Measurements from ENCODE around the gene PCNP.
"Not testable (repeated sequence)": the region's sequence is repeated elsewhere in the genome, so short reads cannot be mapped to it uniquely, and the experiment has no call there.

PCNP gene, protein sequence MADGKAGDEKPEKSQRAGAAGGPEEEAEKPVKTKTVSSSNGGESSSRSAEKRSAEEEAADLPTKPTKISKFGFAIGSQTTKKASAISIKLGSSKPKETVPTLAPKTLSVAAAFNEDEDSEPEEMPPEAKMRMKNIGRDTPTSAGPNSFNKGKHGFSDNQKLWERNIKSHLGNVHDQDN

DNA sequence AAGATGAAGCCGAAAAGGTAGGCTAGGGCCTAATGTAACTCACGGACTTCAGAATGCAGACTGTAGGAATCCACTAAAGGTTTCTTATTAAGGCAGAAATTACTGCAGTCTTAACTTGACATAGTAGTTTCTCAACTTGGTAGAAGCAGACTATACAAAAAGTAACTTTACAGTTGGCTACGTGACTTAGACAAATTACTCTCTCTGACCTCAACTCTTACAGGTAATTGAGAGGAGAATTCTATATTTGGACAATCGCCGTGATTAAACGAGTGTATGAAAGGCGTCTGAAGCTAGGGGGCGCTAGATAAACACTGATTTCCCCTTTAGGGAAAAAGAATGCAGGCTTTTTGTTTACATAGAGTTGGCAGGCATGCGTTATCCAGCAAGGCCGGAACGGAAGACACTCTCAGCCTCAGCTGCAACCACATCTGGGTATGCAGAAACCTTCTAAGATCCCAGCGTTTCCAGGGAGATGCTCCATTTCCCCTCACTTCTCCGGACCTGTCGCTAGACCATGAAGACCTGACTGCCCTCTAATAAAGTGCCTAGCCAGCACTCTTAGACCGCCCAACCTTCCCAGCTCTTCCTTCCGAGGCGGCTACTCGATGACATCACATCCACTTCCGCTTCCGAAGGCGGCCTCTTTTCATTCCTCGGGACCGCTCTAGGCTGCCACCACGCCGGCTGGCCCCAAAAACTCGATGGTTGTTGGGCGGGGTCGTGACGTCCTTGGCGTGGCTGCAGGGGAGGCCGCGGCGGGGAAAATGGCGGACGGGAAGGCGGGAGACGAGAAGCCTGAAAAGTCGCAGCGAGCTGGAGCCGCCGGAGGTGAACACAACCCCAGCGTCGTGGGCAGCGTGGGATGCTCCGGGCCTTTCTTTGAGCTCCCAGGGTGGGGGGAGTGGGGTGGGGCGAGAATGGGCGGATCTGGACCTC lies at the start of gene PCNP:
PCNP (plus strand) TSS at position 732 of the 939 bp plus-strand sequence; CDS start at position 768, 36 bp downstream.
- peak; percentile 98 for DNase-seq (ENCODE audit: low read depth)

DNA sequence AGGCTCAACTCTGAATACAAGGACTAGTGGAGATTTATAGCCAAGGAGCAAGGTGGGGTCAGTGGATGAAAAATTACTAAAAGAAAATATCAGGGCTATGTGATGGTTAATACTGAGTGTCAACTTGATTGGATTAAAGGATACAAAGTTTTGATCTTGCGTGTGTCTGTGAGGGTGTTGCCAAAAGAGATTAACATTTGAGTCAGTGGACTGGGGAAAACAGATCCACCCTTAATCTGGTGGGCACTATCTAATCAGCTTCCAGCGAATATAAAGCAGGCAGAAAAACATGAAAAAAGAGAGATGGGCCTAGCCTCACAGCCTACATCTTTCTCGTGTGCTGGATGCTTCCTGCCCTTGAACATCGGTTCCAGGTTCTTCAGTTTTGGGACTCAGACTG lies 46.5 kb upstream of the PCNP start:
- DNase-seq (ENCODE audit: low read depth), result no peak

DNA sequence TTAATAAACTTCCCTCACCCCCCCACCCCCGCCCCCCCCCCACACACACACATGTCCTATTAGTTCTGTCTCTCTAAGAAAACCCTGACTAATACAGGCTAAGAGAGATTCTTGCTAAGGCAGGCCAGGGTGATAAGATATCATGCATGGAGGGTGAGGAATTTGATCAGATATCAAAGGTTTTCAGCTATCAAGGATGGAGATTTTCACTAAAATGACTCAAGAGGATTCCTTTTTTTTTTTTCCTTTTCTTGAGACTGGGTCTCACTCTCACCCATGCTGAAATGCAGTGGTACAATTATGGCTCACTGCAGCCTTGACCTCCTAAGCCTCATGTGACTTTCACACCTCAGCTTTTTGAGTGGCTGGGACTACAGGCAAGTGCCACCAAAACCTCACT lies 46.1 kb upstream of the PCNP start:
- DNase-seq (ENCODE audit: low read depth), result no peak

DNA sequence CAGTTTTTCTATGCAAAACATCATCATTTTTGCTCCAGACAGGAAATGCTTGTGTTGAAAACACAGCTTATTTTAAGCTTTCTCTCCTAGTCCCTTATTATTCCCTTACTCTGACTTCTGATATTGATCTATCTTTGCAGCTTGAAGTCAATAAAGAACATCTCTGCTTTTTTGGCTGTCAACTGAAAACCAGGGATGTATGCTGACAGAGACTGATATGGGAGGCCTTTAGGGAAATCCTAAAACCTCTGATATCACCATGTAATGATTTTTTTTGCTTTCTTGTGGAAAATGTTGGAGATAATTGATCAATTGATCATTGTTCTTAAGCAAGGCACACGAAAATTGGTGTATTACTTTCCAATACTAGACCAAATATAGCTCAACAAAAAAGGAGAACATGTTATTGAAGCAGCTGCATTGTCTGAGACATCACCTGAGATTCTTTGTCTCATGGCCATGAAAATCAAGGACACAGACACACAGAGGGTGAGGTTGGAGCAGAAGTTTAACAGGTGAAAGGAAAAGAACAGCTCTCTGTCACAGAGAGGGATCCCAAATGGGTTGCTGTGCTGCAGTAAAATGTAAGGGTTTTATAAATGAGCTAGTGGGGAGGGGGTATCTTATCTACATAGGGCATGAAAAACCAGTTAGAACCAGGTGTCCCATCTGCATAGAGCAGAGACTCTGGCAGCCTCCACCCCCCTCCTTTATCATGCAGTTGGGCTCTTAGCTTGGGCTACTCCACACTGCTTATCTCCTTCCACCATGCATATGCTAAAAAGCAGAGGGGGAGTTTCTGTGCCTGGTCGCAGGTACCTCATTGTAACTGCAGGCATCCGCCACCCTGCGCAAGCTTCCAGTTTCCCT lies 43.9 kb upstream of the PCNP start:
- DNase-seq (ENCODE audit: low read depth), result no peak

DNA sequence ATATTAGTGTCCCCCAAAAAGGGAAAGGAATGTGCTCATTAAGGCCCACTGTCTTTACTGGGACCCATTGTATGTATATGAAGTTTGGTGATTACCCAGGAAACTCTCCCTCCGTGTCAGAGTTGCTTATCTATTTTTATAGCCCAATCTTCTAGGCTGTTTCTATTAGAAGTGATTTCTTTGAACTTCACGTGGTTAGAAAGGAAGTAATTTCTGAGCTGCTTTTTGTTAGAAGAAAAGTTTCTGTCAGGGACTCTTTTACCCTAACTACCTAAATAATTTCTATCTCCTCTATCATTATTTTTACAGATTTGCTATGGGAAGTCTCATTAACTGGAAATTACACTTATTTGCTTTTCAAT lies 43.3 kb upstream of the PCNP start:
- no peak for DNase-seq (ENCODE audit: low read depth)

DNA sequence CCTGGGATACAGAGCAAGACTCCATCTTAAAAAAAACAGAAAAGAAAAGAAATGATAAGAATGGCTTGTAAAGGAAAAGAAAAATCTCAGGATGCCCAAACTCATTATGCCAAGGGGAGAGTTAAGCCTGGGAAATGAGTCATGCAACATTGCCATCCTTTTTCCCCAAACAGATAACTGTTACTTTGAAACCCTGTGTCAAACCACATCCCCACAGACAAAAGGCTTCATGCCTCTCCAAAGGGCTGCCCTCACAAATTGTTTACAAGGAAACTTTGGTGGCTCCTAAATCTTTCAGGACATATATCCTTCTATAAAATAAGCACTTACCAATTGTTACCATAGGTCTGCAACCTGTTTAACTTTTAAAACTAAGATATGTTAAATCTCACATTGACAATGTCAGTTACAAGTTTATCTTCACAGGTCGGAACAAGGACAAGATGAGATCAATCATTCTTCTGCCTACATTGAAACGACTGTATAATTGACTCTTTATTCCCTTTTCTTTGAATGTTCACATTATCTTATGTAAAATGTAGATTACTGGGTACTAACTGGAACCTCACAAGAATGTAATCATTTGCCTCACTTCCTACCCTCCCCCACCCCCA lies 42.4 kb upstream of the PCNP start:
- no peak for DNase-seq (ENCODE audit: low read depth)

DNA sequence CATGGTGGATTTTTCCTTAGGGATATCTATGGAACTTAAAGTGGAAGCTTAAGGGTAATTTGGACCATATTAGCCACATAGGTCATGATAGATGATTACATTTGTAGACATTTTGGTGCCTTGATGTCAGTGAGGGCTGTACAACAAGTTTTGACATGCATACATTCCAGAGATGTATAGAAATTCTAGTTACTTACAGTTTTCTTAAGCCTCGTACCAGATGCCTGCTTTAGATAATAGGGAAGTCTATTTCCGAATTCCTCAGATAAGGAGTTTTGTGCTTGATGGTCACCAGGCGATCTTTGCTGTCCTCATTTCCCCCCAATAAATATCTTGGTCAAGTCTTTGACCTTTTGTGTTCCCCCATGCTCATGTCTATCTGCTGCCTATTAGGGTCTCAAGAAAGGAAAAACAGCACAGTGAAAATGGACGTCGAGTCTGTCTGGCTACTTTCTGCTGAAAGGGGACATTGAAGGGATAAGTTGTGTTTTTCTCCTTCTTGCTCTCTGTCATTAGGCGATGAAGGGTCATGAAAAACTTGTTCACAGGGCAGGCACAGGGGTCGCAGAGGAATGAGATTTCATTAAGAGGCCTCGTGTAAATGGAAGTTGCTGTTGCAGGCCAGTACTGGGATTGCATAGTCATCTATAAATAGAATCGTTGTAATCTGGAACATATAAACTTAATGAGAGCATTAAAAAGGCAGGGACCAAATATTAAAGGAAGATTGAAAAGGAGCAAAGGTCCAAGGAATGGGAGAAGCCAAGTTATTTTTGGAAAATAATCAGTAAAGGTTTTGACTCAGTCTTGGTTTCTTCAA lies 41.0 kb upstream of the PCNP start:
- no peak for DNase-seq (ENCODE audit: low read depth)

DNA sequence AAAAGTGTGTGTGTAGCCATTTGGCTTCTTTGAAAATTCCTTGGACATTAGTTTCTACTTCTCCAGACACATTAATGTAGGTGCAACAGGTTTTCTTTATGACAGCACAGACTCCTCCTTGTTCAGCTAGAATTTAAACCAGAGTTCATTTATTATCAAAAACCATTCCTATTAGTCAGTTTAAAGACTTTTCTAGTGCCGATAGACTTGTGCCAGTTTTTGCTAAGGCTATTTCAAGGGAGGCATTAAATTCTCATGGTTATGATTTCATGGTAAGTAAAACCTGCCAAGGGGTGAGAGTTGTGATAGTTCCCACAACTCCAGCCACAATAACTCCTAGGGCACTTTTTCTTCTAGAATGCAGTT lies 40.4 kb upstream of the PCNP start:
- no peak for DNase-seq (ENCODE audit: low read depth)

DNA sequence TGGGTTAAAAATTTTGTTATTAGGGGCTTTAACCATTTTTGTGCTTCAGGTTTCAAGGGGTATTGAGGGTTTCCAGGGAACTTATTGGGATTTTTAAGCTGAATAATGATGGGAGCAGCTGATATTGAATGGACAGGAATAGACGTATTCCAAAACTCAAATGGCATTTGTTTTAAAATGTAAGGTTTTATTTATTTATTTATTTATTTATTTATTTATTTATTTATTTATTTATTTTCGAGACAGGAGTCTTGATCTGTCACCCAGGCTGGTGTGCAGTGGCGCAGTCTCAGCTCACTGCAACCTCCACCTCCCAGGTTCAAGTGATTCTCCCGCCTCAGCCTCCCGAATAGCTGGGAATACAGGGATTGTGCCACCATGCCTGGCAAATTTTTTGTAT lies 38.8 kb upstream of the PCNP start:
- DNase-seq (ENCODE audit: low read depth), result no peak

DNA sequence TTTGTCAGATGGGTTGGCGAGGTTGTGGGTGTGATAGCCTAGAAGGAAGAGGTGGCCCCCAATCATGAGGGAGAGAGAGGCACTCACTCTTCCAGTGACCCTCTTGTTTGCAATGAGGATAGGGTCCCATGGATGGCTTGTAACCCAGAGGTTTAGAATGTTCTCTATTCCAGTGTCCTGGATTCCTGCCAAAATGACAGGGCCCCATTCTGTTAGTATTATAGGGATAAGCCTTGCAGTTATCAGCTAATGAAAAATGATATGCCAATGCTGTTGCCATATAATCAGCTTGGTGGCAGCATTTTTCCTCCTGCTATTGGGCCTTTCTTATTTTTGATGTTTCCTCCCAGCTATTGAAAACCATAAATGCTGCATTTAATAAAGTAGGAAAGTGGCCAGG lies 37.7 kb upstream of the PCNP start:
- DNase-seq (ENCODE audit: low read depth), result no peak

DNA sequence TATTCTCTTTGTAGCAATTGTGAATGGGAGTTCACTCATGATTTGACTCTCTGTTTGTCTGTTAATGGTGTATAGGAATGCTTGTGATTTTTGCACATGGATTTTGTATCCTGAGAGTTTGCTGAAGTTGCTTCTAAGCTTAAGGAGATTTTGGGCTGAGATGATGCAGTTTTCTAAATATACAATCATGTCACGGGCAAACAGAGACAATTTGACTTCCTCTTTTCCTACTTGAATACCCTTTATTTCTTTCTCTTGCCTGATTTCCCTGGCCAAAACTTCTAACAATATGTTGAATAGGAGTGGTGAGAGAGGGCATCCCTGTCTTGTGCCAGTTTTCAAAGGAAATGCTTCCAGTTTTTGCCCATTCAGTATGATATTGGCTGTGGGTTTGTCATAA lies 37.0 kb upstream of the PCNP start:
- DNase-seq (ENCODE audit: low read depth), result not testable (repeated sequence)

DNA sequence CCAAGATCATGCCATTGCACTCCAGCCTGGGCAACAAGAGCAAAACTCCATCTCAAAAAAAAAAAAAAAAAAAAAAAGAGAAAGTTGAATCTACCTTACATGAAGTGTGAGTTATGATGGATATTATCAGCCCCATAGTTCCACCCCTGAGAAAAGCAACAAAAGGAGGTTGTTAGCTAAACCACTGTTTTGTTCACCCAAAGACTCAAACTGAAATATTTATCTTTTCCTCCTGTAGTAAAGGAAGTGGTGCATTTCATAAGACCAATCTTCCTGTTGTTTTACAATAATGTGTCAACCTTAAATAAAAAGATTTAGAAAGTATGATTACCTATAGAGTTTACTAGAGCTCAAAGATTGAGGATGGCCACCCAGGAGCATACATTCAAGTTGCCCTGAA lies 31.0 kb upstream of the PCNP start:
- no peak for DNase-seq (ENCODE audit: low read depth)

DNA sequence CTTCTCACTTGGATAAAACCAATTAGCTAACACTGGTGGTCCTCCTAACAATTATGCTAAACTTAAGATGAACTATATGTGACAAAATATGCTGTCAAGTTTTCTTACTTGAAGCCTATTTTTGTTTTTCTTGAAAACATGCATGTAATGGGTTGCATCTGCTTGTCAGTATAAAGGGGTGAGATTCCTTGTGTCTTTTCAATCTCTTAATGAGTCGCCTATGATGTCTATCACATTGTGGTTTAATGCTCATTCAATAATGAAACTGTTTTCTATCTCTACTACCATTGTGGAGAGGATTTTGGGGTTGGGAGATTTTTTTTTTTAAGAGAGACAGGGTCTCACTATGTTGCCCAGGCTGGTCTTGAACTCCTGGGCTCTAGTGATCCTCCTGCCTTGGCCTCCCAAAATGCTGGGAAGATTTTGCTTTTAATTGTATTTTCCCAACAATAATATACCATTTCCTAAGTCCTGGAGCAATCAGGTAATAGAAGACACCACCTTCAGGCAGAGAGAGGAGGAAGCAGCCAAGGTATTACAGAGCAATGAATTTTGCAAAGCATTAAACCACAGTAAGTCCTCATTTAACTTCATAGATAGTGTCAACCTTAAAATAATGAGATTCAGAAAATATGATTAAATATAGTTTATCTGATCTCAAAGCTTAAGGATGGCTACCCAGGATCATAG lies 29.7 kb upstream of the PCNP start:
- DNase-seq (ENCODE audit: low read depth), result no peak

DNA sequence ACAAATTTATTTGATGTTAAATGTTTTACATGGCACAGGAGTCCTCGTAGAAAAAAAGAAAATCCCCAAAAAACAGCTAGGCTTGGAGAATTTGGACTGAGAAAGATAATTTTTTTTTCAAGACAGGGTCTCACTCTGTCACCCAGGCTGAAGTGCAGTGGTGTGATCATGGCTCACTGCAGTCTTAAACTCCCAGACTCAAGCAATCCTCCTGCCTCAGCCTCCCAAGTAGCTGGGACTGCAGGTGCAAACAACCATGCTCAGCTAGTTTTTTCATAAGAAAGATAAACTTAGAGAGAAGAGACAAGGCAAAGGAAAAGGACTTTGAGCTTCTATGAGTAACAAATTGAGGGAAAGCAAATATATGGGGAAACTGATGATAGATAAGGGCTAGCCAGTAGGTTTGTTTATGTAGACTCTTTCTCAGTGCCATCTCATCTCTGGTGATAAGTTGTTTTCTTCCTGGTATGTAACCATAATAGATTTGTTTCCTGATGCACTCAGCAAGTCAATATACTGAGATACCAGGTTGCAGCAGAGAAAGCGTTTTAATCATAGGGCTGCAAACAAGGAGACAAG lies 25.4 kb upstream of the PCNP start:
- DNase-seq (ENCODE audit: low read depth), result no peak

DNA sequence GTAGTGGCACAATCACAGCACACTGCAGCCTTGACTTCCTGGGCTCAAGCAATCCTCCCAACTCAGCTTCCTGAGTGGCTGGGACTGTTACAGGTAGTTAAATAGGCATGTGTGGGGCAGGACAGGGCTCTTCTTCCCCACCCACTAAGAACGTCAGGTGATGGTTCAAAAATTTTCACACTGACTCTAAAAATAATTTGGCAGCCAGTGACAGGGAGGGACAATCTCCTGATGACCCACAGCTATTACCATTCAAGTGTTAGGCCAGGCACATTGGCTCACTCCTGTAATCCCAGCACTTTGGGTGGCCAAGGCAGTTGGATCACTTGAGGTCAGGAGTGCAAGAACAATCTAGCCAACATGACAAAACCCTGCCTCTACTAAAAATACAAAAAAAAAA lies 24.5 kb upstream of the PCNP start:
- no peak for DNase-seq (ENCODE audit: low read depth)

DNA sequence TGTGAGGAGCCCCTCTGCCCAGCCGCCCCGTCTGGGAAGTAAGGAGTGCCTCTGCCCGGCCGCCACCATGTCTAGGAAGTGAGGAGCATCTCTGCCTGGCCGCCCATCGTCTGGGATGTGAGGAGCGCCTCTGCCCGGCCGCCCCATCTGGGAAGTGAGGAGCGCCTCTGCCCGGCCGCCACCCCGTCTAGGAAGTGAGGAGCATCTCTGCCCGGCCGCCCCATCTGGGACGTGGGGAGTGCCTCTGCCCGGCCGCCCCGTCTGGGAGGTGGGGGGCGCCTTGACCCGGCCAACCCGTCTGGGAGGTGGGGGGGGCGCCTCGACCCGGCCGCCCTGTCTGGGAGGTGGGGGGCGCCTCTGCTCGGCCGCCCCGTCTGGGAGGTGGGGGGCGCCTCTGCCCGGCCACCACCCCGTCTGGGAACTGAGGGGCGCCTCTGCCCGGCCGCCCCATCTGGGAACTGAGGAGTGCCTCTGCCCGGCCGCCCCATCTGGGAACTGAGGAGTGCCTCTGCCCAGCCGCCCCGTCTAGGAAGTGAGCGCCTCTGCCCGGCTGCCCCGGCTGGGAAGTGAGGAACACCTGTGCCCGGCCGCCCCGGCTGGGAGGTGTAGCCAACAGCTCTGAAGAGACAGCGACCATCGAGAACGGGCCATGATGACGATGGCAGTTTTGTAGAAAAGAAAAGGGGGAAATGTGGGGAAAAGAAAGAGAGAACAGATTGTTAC lies 22.5 kb upstream of the PCNP start:
- not testable (repeated sequence) for DNase-seq (ENCODE audit: low read depth)

DNA sequence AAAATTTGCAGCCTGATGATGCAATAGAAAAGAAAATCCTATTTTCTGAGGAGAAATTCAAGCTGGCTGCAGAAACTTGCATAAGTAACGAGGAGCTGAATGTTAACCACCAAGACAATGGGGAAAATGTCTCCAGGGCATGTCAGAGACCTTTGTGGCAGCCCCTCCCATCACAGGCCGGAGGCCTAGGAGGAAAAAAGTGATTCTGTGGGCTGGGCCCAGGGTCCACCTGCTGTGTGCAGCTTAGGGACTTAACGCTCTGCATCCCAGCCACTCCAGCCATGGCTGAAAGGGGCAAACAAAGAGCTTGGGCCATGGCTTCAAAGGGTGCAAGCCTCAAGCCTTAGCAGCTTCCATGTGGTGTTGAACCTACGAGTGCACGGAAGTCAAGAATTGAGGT lies 20.6 kb upstream of the PCNP start:
- DNase-seq (ENCODE audit: low read depth), result not testable (repeated sequence)

DNA sequence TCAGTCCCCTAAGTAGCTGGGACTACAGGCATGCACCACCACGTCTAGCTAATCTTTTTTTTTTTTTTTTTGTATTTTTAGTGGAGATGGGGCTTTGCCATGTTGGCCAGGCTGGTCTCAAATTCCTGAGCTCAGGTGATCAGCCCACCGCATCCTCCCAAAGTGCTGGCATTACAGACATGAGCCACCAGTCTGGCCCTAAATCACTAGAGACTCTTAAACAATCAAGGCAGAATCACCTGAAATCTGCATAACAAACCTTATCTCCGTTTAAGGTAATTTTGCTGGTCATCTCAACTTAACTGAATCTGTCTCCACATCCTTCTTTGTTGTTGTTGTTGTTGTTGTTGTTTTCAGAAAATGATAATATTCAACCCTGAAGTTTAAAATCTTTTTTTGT lies 17.9 kb upstream of the PCNP start:
- DNase-seq (ENCODE audit: low read depth), result no peak

DNA sequence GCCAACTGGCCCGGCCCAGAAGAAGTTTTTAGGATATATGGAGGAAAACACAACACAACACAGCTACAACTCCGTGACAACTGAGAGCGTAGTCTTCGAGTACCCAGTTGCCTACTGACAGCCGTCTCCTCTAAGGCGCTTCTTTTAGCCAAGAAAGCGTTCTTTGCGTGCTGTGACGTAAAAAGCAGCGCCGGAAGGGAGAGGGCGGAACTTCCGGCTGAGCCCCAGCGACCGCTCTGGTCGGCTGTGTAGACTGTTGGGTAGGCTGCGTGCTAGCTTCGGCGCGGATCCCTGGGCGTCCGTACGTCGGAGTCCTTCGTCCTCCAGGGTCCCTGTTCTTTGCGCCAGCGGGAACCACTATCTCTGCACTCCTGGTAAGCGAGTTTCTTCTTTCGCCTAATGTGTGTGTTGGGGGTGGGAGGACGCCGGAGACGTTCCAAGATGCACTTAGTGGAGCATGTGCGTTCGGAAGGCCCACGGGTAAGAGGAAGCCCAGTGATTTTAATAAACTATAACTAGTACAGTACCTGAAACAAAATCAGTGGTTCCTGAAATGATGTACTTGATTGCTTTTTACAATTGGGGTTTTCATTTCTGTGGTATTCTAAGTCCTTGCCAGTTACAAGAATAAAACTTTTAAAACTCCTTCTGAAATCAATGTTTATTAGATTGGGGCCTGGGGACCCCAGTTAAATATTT lies 12.2 kb upstream of the PCNP start, which contains the start of gene TRMT10C:
TRMT10C (plus strand) TSS at position 239 of the 699 bp plus-strand sequence. CDS start 2,914 bp downstream, outside the sequence.
- DNase-seq (ENCODE audit: low read depth), result peak; percentile 86
